H1 (cell line): ENCODE results near the gene CDC42SE1. TPM values are rescaled to one million over a fixed set of nuclear protein-coding genes. Genes with fewer than 3 reads are reported as not detected.
A peak's percentile ranks its signal among the peaks of the same experiment; 100 is the strongest.

Experiments used
- CBX8 ChIP-seq: fragments of 300-800, 300-1000 bp; sonication (generic); IDR thresholded peaks from 2 replicates; pipeline ENCODE4 v1.7.1; 2016; ENCODE audit warnings: low read depth, low read length, borderline replicate concordance
- CREB1 ChIP-seq: IDR thresholded peaks from 2 replicates; pipeline ENCODE4 v1.6.1; 2012; ENCODE audit warnings: inconsistent platforms
- EGR1 ChIP-seq: IDR thresholded peaks from 2 replicates; pipeline ENCODE4 v1.6.1; 2011; ENCODE audit warnings: low read depth, low read length, borderline replicate concordance
- EP300 ChIP-seq, 2 experiments: IDR thresholded peaks; 1 replicate in 1 of 2; 2 replicates in 1 of 2; pipeline ENCODE4 v1.6.1; 2011 to 2012; ENCODE audit warnings: low read depth in 2 of 2, low read length in 2 of 2, mild to moderate bottlenecking in 2 of 2, borderline replicate concordance in 1 of 2, inconsistent platforms in 1 of 2, moderate library complexity in 1 of 2
- KDM1A ChIP-seq: fragments of 200-600, 300-600 bp; sonication (generic); IDR thresholded peaks from 2 replicates; pipeline ENCODE4 v1.7.1; 2016; ENCODE audit warnings: mild to moderate bottlenecking, low read length, borderline replicate concordance
- KDM4A ChIP-seq: IDR thresholded peaks from one replicate; pipeline ENCODE4 v1.7.1; 2012; ENCODE audit warnings: low read depth, mild to moderate bottlenecking, moderate library complexity, low read length, inconsistent platforms; ENCODE audit not compliant: severe bottlenecking
- KDM5A ChIP-seq: fragments of 200-600 bp; IDR thresholded peaks from 2 replicates; pipeline ENCODE4 v1.7.1; 2012; ENCODE audit warnings: mild to moderate bottlenecking, low read length, inconsistent platforms, mixed read lengths
- NANOG ChIP-seq: IDR thresholded peaks from 2 replicates; pipeline ENCODE4 v1.6.1; 2011; ENCODE audit warnings: low read length, low read depth, mild to moderate bottlenecking, inconsistent platforms; ENCODE audit not compliant: insufficient read depth, poor library complexity, severe bottlenecking
- TAF1 ChIP-seq: IDR thresholded peaks from 2 replicates; pipeline ENCODE4 v1.6.1; 2011; ENCODE audit warnings: mild to moderate bottlenecking, low read depth, low read length
- TBP ChIP-seq: IDR thresholded peaks from 2 replicates; pipeline ENCODE4 v1.6.1; 2011; ENCODE audit warnings: low read depth, low read length, improper control_type of control experiment
- polyA plus RNA-seq, 7 experiments: library from polyadenylated mRNA; depleted of rRNA in 3 of 7; stranded (reverse) in 5 of 7; unstranded in 2 of 7; fragments of >200 nt in 5 of 7; fragments of 200-250 nt in 2 of 7; gene quantifications; 1 replicate in 5 of 7; 2 replicates in 1 of 7; 4 replicates in 1 of 7; pipeline versions ENCODE4 v1.2.1 to v1.2.3, GENCODE V29; 2011 to 2013; ENCODE audit warnings: missing spikeins in 2 of 7, mixed read lengths in 2 of 7
- total RNA-seq: library from RNA; stranded (reverse); fragmentation: NEBNext Ultra II Directional; extraction: Animal tissue kit (Norgen Biotek cat#: 25700); gene quantifications from 2 replicates; pipeline ENCODE4 v1.2.1, GENCODE V29; 2021
- TF ChIP-seq, protein P1 (sequence below): IDR thresholded peaks from 2 replicates; pipeline ENCODE4 v1.6.1; 2012; ENCODE audit warnings: inconsistent platforms
- TF ChIP-seq, protein P2 (sequence below): IDR thresholded peaks from 2 replicates; pipeline ENCODE4 v1.6.1; 2012; ENCODE audit warnings: inconsistent platforms
- TF ChIP-seq, protein P3 (sequence below), 3 experiments: IDR thresholded peaks; 1 replicate in 2 of 3; 2 replicates in 1 of 3; pipeline versions ENCODE4 v1.5.1 to v1.6.1; 2011; ENCODE audit warnings: low read length in 3 of 3, mild to moderate bottlenecking in 3 of 3, inconsistent platforms in 2 of 3, low read depth in 1 of 3, moderate library complexity in 1 of 3; ENCODE audit not compliant: insufficient read depth in 1 of 3; ENCODE audit errors: control extremely low read depth in 1 of 3
- TF ChIP-seq, protein P4 (sequence below): IDR thresholded peaks from 2 replicates; pipeline ENCODE4 v1.6.1; 2012; ENCODE audit warnings: low read length, inconsistent platforms

CDC42SE1 gene
- total and polyA plus RNA-seq, 2 of the 8 experiments (the other 6 are each of a cell fraction or from before 2014, with no cell fraction given) = 30.5 to 74.1 TPM

GRCh38 chr1:151059109-151060006, at the start of gene CDC42SE1 (continued):
- peak in 1 of 2 experiments; percentile 4; a peak in 1 of 3 replicates for TF ChIP-seq EP300 (IDR thresholded peaks at IDR 0.05; ENCODE audit: borderline replicate concordance in 1 of 2, low read depth in 2 of 2, low read length in 2 of 2)
- no peak for TF ChIP-seq KDM1A
- TF ChIP-seq, protein P1, sequence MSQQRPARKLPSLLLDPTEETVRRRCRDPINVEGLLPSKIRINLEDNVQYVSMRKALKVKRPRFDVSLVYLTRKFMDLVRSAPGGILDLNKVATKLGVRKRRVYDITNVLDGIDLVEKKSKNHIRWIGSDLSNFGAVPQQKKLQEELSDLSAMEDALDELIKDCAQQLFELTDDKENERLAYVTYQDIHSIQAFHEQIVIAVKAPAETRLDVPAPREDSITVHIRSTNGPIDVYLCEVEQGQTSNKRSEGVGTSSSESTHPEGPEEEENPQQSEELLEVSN = 0 out of 2 replicates have a peak, but pooled peaks have one; percentile 29
- TF ChIP-seq, protein P2, sequence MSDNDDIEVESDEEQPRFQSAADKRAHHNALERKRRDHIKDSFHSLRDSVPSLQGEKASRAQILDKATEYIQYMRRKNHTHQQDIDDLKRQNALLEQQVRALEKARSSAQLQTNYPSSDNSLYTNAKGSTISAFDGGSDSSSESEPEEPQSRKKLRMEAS = no peak
- TF ChIP-seq TBP = peak; percentile 22; the same call in 1 of the 2 replicates
- TF ChIP-seq, protein P3, sequence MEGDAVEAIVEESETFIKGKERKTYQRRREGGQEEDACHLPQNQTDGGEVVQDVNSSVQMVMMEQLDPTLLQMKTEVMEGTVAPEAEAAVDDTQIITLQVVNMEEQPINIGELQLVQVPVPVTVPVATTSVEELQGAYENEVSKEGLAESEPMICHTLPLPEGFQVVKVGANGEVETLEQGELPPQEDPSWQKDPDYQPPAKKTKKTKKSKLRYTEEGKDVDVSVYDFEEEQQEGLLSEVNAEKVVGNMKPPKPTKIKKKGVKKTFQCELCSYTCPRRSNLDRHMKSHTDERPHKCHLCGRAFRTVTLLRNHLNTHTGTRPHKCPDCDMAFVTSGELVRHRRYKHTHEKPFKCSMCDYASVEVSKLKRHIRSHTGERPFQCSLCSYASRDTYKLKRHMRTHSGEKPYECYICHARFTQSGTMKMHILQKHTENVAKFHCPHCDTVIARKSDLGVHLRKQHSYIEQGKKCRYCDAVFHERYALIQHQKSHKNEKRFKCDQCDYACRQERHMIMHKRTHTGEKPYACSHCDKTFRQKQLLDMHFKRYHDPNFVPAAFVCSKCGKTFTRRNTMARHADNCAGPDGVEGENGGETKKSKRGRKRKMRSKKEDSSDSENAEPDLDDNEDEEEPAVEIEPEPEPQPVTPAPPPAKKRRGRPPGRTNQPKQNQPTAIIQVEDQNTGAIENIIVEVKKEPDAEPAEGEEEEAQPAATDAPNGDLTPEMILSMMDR (IDR thresholded peaks at IDR 0.05; ENCODE audit: control extremely low read depth in 1 of 3, insufficient read depth in 1 of 3, low read depth in 1 of 3, low read length in 3 of 3) = peak; percentile 75 to 82 (median 80)
- TF ChIP-seq CBX8 = no peak
- peak; percentile 72 for TF ChIP-seq CREB1
- no peak for TF ChIP-seq KDM5A
- TF ChIP-seq KDM4A = peak; percentile 63
- peak; percentile 68 for TF ChIP-seq TAF1
- TF ChIP-seq NANOG = no peak
- TF ChIP-seq EGR1 = no peak
- TF ChIP-seq, protein P4, sequence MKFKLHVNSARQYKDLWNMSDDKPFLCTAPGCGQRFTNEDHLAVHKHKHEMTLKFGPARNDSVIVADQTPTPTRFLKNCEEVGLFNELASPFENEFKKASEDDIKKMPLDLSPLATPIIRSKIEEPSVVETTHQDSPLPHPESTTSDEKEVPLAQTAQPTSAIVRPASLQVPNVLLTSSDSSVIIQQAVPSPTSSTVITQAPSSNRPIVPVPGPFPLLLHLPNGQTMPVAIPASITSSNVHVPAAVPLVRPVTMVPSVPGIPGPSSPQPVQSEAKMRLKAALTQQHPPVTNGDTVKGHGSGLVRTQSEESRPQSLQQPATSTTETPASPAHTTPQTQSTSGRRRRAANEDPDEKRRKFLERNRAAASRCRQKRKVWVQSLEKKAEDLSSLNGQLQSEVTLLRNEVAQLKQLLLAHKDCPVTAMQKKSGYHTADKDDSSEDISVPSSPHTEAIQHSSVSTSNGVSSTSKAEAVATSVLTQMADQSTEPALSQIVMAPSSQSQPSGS = no peak
